IPS-NIHi7 (cell line): ENCODE measurements around the gene ALDOB.
"Not testable (repeated sequence)": the region's sequence is repeated elsewhere in the genome, so short reads cannot be mapped to it uniquely, and the experiment has no call there.

Experiments used
- DNase-seq: peaks from one replicate; pipeline ENCODE4 v3.0.0; 2012; ENCODE audit warnings: mixed read lengths; ENCODE audit errors: extremely low spot score

The ALDOB gene

DNA sequence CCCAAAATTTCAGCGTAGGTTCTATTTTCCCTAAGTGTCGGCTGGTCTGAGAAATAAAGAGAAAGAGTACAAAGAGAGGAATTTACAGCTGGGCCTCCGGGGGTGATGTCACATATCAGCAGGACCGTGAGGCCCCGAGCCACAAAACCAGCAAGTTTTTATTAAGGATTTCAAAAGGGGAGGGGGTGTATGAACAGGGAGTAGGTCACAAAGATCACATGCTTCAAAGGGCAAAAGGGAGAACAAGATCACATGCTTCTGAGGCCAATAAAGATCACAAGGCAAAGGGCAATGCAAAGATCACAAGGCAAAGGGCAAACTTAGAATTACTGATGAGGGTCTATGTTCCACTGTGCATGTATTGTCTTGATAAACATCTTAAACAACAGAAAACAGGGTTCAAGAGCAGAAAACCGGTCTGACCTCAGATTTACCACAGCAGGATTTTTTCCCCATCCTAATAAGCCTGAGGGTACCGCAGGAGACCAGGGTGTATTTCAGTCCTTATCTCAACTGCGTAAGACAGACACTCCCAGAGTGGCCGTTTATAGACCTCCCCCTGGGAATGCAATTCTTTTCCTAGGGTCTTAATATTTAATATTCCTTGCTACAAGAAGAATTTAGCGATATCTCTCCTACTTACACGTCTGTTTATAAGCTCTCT lies 50.6 kb downstream of the ALDOB start, which contains the start of gene BAAT:
Gene BAAT, minus strand, starts transcription at position 134 of the 664 bp plus-strand sequence. CDS start 13,602 bp downstream, outside the sequence.
- DNase-seq: not testable (repeated sequence)

DNA sequence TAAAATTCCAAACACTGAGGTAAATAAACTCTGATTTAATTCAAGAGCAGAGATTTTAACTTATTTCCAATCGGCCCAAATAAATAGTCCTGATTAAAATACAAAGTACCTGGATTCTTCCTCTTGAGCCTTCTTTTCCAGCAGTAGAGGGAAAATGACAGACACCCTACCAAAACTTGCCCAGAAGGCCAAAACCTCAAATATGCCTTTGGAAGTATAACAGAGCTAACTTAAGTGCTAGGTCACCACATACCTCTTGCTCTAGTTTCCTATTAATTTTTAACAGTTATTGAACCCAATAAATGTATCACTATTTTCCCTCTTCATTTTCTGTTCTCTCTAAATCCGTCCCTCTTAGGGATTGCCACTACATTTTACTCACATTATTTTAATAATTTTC lies 52.2 kb downstream of the ALDOB start:
- DNase-seq: no peak

DNA sequence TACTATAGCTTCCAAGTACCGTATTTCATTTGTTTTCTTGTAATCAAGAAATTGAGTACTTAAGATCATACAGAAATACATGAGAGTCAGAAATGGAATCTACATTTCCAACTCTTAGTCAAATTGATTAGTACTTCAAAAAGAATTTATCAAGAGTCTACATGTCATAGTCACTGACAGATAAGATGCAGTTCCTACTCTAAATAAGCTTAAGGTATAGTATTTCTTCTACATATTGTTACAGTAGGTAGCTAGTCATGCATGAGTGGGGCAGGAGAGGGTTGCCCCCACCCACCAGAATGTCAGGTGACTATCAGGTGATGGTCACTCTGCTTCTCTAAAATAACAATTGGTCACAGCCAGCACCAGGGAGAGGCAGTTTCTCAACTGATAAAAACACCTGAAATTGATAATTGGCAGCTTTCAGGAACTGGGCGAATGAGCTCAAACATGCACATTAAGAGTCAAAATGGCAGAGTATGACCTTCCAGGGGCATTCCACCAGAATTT lies 53.7 kb downstream of the ALDOB start:
- DNase-seq: no peak

DNA sequence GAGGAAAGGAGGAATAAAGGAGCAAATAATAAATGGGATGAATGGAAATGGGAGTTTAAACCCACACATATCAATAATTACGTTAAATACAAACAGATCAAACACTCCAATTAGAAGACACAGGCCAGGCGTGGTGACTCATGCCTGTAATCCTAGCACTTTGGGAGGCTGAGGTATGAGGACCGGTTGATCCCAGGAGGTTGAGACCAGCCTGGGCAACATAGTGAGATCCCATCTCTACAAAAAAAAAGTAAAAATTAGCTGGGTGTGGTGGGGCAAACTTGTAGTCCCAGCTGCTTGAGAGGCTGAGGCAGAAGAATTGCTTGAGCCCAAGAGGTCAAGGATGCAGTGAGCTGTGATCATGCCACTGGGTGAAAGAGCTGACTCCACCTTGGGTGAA lies 54.5 kb downstream of the ALDOB start:
- DNase-seq: no peak

GRCh38 chr9:101380295-101380694 lies 55.3 kb downstream of the ALDOB start:
- DNase-seq: no peak

GRCh38 chr9:101376111-101376848 lies 59.3 kb downstream of the ALDOB start:
- no peak for DNase-seq

GRCh38 chr9:101375546-101375945 lies 60.0 kb downstream of the ALDOB start:
- no peak for DNase-seq

DNA sequence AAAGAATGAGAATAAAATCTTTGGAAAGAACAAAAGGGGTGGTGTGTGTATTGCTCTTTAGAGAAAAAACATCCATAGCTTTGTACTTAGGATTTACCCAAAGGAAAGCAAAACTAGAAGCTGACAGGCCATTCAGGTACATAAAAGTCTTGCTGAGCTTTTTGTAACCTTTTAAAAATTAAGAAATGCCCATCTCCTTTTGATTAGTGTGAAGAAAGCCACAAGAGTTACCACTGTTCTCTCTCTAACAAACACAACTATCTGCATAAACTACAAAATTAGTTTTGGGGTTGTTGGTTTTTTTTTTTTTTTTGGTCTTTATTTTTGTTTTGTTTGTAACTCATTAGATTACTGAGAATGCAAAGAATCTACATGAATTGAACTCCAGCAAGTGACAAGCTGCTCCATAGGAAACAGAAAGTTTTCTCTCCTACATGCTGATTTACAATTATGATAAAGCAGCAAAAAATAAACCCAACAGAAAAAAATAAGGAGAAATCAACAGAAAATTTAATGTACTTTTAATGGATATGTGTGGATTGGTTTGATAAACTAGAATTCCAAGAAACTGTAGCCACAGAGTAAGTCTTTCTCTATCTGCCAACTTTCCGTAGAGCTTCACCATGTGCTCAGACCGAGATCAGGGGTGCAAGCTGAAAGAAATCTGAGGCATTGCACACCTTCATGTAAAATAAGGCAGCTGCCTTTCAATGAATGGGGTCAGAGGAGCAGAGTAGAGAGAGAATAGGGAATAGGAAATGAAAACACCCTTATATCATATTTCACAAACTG lies 63.1 kb downstream of the ALDOB start:
- DNase-seq: no peak

GRCh38 chr9:101371813-101372212 lies 63.8 kb downstream of the ALDOB start:
- no peak for DNase-seq
